Glutamatergic neuron (in vitro differentiated cells): ENCODE measurements around the gene ZNF543. TPM values are rescaled to one million over a fixed set of nuclear protein-coding genes. Genes with fewer than 3 reads are reported as not detected.
"Not testable (repeated sequence)": the region's sequence is repeated elsewhere in the genome, so short reads cannot be mapped to it uniquely, and the experiment has no call there.

ENCODE experiments used
- DNase-seq: peaks from one replicate; pipeline ENCODE4 v3.0.0; 2022
- H3K27ac Mint-ChIP-seq: one replicate; pipeline ENCODE4 v1.8.0; 2020; ENCODE audit warnings: mild to moderate bottlenecking, mixed read lengths, inconsistent platforms; ENCODE audit not compliant: unreplicated experiment
- H3K27me3 Mint-ChIP-seq: one replicate; pipeline ENCODE4 v1.8.0; 2020; ENCODE audit warnings: mild to moderate bottlenecking, moderate library complexity, mixed read lengths, inconsistent platforms; ENCODE audit not compliant: unreplicated experiment
- H3K36me3 Mint-ChIP-seq: one replicate; pipeline ENCODE4 v1.8.0; 2020; ENCODE audit warnings: mild to moderate bottlenecking, mixed read lengths, inconsistent platforms; ENCODE audit not compliant: unreplicated experiment
- H3K4me1 Mint-ChIP-seq: one replicate; pipeline ENCODE4 v1.8.0; 2020; ENCODE audit warnings: mild to moderate bottlenecking, low read depth, mixed read lengths, inconsistent platforms; ENCODE audit not compliant: unreplicated experiment
- H3K4me3 Mint-ChIP-seq: one replicate; pipeline ENCODE4 v1.8.0; 2020; ENCODE audit warnings: mild to moderate bottlenecking, mixed read lengths, inconsistent platforms; ENCODE audit not compliant: unreplicated experiment
- H3K9me3 Mint-ChIP-seq: one replicate; pipeline ENCODE4 v1.8.0; 2020; ENCODE audit warnings: mild to moderate bottlenecking, moderate library complexity, mixed read lengths, inconsistent platforms; ENCODE audit not compliant: unreplicated experiment
- long read RNA-seq: library from polyadenylated mRNA; unstranded; transcript quantifications from one replicate; pipeline ENCODE4 v2.0.0, GENCODE V29; 2020; ENCODE audit not compliant: unreplicated experiment
- total RNA-seq: library from RNA; stranded (reverse); fragmentation: NEBNext Ultra II Directional; extraction: Animal tissue kit (Norgen Biotek cat#: 25700); gene quantifications from one replicate; pipeline ENCODE4 v1.2.1, GENCODE V29; 2021; ENCODE audit not compliant: unreplicated experiment
- TF ChIP-seq, protein P1 (sequence below): fragments of 200-600 bp; sonication (generic); IDR thresholded peaks from one replicate; pipeline ENCODE4 v1.5.0; 2021; ENCODE audit not compliant: partially characterized antibody, unreplicated experiment

The ZNF543 gene
- 16.7 TPM for total RNA-seq
- long read RNA-seq, partial matches to known transcripts: 0 of 1 reads
- long read RNA-seq, other reads (novel, unspliced or antisense): 0 of 1 reads

DNA sequence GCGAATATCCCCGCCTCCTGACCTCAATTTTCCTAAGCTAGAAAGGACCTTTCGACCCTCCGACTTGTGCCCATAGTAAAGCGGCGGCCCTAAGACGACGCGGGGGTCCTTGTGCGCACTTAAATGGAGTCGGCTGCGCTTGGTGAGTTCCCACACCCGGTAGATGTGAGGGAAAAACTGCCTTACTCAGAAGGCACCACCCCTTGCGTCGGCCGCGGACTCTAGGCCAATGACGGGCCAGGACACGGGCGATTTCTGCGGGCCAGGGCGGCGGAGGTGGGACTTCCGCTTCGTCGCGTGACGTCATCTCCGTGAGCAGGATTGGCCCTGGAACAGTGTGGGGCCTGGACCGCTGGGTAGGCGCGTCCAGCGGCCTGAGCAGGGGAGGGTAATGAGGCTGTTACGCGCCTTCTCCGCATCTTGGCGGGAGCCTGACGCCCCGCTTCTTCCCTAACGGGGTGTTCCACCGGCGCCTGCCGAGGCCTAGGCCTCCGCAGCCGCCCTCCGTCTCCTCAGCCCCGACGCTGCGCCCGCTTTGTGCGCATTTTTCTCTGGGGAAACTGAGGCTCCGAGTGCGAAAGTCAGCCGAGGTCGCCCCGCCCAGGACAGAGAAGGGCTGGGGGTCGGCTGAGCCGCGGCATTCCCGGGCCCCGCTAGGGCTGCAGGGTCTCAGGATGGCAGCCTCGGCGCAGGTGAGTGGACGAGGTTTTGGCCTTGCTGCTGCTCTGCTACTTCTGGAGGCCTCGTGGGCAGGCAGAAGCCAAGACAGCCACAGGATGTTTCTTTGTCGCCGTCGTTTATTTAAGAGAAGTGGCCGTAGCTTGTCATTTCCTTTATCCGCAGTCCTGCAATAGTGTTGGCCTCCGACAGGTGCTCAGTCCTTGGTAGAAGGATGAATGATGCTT is at the start of gene ZNF543:
Gene ZNF543 (plus strand): TSS at position 293 of the 905 bp plus-strand sequence. CDS start 382 bp downstream, at position 675.
- Mint-ChIP-seq H3K4me1 (peaks cover 5% of the 10 kb centered on the region), H3K27me3 (peaks cover 6% of the 10 kb centered on the region), H3K27ac (peak within 1 kb of the TSS; percentile 96), H3K4me3 (peak within 1 kb of the TSS; percentile 99), H3K9me3 (peaks cover 7% of the 10 kb centered on the region), H3K36me3 (no peaks in the 10 kb centered on the region)
- DNase-seq: peak; percentile 98
- TF ChIP-seq, protein P1, sequence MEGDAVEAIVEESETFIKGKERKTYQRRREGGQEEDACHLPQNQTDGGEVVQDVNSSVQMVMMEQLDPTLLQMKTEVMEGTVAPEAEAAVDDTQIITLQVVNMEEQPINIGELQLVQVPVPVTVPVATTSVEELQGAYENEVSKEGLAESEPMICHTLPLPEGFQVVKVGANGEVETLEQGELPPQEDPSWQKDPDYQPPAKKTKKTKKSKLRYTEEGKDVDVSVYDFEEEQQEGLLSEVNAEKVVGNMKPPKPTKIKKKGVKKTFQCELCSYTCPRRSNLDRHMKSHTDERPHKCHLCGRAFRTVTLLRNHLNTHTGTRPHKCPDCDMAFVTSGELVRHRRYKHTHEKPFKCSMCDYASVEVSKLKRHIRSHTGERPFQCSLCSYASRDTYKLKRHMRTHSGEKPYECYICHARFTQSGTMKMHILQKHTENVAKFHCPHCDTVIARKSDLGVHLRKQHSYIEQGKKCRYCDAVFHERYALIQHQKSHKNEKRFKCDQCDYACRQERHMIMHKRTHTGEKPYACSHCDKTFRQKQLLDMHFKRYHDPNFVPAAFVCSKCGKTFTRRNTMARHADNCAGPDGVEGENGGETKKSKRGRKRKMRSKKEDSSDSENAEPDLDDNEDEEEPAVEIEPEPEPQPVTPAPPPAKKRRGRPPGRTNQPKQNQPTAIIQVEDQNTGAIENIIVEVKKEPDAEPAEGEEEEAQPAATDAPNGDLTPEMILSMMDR: no peak

DNA sequence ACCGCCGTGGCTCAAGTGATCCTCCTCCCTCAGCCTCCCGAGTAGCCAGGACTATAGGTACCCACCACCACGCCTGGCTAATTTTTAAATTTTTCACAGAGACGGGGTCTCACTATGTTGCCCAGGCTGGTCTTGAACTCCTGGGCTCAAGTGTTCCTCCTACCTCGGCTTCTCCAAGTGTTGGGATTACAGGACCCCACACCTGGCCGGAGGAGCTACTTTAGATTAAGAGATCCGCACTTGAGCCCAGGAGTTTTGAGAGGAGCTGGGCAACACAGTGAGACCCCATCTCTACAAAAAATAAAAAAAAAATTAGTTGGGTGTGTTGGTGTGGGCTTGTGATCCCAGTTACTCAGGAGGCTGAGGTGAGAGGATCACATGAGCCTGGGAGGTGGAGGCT is 49.0 kb upstream of the ZNF543 start:
- peaks cover under 1% of the 10 kb centered on the region for H3K27me3 Mint-ChIP-seq
- H3K9me3 Mint-ChIP-seq: peaks cover 2% of the 10 kb centered on the region
- no peak for DNase-seq
- no peak overlapping the region for H3K27ac Mint-ChIP-seq
- H3K4me3 Mint-ChIP-seq: no peak overlapping the region
- H3K4me1 Mint-ChIP-seq: no peaks in the 10 kb centered on the region
- peaks cover 4% of the 10 kb centered on the region for H3K36me3 Mint-ChIP-seq
- TF ChIP-seq, protein P1: no peak

GRCh38 chr19:57273014-57273413 is 47.3 kb upstream of the ZNF543 start:
- Mint-ChIP-seq H3K27ac (no peak overlapping the region), H3K4me1 (no peaks in the 10 kb centered on the region), H3K9me3 (no peaks in the 10 kb centered on the region), H3K36me3 (peaks cover 4% of the 10 kb centered on the region), H3K4me3 (no peak overlapping the region), H3K27me3 (no peaks in the 10 kb centered on the region)
- TF ChIP-seq, protein P1: no peak
- DNase-seq: no peak

DNA sequence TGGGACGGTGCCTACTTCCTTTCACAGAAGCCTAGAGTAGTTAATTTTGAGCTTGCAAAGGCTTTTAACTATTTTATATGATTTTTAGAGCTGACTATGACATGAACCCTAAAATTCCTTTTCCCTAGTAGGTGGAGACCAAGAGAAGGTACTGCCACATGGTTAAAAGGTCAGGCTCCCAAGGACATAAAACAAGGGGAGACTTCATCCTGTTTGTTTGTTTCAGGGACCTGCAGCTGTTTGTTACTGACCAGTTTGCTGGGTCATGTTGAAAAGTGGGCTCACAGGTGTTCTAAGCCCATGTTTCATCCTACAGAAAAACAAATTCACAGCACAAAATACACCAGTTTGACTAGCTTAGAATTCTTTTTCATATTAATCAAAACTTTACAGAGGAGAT is 43.8 kb upstream of the ZNF543 start:
- peaks cover 4% of the 10 kb centered on the region for H3K36me3 Mint-ChIP-seq
- TF ChIP-seq, protein P1: no peak
- H3K9me3 Mint-ChIP-seq: peaks cover 6% of the 10 kb centered on the region
- peaks cover 3% of the 10 kb centered on the region for H3K27me3 Mint-ChIP-seq
- no peak overlapping the region for H3K27ac Mint-ChIP-seq
- peaks cover 4% of the 10 kb centered on the region for H3K4me1 Mint-ChIP-seq
- DNase-seq: no peak
- no peak overlapping the region for H3K4me3 Mint-ChIP-seq

DNA sequence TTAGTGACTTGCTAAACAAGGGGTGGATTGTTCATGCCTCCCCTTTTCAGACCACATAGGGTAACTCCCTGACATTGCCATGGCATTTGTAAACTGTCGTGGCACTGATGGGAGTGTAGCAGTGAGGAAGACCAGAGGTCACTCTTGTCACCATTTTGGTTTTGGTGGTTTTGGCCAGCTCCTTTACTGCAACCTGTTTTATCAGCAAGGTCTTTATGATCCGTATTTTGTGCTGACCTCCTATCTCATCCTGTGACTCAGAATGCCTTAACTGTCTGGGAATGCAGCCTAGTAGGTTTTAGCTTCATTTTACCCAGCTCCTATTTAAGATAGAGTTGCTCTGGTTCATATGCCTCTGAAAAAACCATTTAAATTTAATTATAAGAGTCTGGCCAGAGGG is 41.8 kb upstream of the ZNF543 start:
- H3K4me3 Mint-ChIP-seq, H3K27me3 Mint-ChIP-seq, H3K36me3 Mint-ChIP-seq, H3K27ac Mint-ChIP-seq, H3K9me3 Mint-ChIP-seq, DNase-seq: not testable (repeated sequence)
- H3K4me1 Mint-ChIP-seq: peaks cover 12% of the 10 kb centered on the region
